Left renal cortex interstitium (tissue), 4 donors: Measurements from ENCODE around the gene XRN2. TPM values are rescaled to one million over a fixed set of nuclear protein-coding genes. Genes with fewer than 3 reads are reported as not detected.

Source experiments
- DNase-seq, 4 donors: peaks; one replicate each; pipeline ENCODE4 v3.0.0-alpha.2; 2013; ENCODE audit warnings: low read depth in 4 of 4, low spot score in 2 of 4, missing footprints in 1 of 4
- polyA plus RNA-seq, 4 donors: library from polyadenylated mRNA; unstranded; fragments of 120-200 nt; gene quantifications; one replicate each; pipeline ENCODE4 v1.2.1, GENCODE V29; 2013; ENCODE audit not compliant: insufficient read length in 4 of 4

XRN2 gene
- polyA plus RNA-seq, 4 donors = 91.0 to 105 (median 95.3) TPM

DNA sequence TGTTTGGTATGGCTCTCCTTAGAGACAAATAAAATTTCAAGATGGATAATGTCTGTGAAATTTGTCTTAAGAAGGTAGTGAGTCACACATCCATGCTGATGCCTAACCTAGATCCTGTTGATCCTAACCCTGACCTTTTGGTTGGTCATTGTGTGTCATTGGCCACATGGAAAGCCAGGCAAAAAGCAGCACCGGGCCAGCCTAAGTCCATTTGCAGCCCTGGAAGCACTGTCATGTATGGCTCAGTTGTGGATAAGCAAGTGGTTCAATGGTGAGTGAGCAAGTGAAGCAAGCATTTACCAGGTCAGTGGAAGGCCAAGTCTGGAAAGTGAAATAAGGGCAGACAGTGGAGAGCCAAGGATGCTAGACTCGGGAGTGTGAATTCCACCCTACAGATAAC is 12.1 kb upstream of the XRN2 start:
- DNase-seq = no peak

GRCh38 chr20:21294755-21295154 is 8.4 kb upstream of the XRN2 start:
- DNase-seq = no peak

DNA sequence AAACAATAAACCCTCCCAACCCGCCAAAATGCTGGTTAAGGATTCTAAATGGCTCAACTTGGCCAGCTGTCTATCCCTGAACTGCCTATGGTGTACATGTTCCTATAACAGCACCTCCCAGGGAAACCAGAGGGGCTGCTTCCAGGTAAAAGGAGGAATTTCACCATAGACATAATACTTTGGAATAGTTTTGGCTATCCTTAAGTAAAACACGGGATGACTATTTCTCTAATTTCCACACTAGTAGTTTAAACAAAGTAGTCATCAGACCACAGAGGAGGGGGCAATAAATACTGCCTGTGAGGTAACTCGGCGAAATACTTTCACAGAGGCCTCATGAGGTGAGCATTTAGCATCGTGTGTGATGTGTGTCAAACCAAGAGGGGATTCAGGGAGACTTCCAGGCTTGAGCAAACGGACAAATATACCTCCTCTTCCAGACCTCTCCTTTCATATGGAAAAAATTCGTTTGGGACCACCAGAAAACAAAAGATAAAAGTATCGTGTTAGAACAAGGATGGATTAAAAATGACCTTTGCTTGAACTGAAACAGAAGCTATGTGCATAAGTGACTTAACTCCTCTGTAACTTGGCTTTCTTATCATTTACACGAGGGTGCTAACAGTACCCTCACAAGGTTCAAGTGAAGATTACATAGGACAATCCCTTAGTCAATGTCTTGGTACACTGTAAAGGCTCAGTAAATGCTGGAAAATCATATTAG is 1.0 kb upstream of the XRN2 start:
- DNase-seq = peak in 2 of 4 donors; percentile 2 to 4

GRCh38 chr20:21302664-21303060 is 469 bp upstream of the XRN2 start:
- DNase-seq = peak in 2 of 4 donors; percentile 26 to 34

DNA sequence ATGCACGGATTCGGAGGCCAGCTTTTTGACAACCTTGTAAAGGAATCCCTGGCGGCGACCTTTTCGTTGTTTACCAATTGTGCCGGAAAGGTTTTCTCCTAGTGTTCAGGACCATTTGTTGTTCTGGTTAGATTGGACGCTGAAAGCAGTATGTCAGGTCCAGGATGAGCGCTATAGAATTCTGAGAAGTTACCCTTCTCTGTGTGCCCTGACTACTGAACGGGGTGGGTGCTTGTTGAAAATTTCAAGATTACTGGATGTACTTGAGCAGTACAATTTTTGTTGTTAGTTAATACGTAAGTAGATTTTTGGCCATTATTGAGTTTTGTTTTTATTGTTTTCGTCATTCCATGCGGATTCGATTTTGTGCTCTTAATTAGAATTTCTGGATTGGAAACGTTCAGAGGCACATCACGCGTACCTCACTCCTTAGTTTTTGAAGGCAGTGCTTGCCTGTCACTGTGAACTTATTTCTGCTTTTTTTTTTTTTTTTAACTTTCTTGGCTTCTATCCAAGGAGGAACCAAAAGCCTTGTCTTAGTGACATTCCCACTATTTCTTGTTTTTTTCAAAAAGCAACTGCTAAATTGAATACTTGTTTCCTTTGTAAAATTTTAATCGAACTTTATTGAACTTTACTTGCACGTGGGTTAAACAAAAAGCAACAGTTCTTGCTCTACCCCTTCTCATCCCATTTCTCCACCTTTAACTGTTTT is 898 bp downstream of the XRN2 start:
- DNase-seq = peak; percentile 15 to 82 (median 22)

- DNase-seq = no peak
These were observed 5.2 kb downstream of the XRN2 start for GRCh38 chr20:21308340-21308739.

GRCh38 chr20:21309678-21310467 is 6.7 kb downstream of the XRN2 start:
- no peak for DNase-seq

DNA sequence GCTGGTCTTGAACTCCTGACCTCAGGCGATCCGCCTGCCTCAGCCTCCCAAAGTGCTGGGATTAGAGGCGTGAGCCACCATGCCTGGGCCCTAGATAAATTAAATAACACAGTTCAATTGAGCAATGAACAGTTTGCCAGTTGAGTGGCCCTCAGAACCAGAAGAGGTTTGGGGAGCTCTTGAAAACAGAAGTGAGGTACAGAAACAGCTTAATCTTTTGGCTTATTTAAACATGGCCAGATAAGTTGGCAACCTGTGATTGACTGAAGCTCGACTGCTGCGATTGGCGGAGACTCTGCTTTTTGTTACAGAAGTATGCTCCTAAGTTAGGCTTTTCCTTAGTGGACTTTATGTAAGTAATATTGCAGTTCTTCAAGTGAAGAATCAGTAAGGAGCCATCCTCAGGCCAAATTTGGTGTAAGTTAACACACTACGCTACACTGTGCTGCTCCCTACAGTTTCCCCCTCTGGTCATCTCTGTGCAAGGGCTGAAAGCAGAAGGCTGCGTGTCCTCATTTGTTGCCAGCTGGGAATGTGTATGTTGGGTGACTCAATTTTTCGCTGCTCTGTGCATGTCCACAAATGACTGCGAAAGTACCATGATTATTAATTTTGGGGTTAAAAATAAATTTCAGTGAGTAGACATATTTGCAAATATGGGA is 9.8 kb downstream of the XRN2 start:
- DNase-seq = no peak

- DNase-seq = no peak
These were observed 12.0 kb downstream of the XRN2 start for GRCh38 chr20:21315138-21315537.

DNA sequence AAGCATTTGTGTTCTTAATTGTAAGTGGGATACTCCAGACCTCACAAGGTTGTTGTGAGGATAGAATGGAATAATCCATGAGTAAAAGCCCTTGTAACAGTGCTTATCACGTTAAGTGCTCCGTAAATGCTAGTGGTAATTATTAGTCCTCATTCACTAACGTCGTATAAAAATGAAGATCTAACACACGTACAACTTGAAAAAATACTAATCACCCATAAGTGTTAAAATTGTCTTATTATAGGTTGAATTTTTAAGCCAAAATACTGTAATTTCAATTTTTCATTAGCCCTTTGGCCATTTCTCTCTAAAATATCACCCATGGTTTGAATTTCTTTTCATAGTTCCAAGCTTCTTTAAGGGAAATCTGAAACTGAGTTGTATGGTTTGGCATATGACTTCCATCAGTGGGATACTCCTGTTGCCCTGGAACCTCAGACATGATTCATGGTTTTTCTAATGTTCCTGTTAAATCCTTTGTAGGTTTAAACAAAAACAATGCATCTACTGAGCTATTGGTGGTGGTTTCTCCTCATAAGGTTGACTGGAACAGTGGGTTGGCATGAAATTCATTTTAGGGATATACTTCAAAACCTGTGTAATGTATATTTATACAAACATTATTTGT is 19.1 kb downstream of the XRN2 start:
- no peak for DNase-seq

DNA sequence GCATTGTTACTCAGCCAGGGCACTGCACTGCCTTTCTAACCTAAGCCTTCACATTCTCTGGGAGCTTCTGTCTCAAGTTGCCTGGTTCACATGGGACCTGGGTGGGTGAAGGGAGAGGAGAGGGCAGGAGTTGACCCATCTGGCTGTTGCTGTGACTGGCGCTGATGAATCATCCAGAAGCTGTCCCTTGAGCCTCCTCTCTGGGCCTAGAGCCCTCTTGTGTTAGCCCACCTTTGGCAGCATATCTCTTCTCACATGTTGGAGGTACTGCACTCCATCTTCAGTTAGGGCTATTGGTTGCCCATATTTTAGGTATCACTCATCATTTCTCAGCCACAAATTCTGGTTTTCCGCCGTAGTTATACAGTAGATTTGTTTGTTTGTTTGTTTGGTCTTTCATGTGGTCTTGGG is 19.8 kb downstream of the XRN2 start:
- no peak for DNase-seq

DNA sequence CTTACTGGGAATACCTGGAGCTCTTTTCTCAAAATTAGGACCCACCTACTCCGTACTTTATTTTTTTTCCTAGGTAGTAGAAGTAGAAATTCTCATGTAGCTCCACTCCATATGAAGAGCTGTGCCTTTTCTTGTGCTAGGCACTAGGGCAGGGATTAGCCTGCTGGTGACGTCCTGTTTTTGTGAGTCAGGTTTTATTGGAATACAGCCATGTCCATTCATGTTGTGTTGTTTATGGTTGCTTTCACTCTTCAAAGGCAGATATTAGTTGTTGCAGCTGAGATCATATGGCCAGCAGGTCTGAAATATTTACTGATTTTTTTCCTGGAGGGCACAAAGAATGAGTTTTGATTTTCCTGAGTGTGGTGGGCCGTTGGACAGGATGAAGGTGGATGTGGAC is 20.5 kb downstream of the XRN2 start:
- no peak for DNase-seq

DNA sequence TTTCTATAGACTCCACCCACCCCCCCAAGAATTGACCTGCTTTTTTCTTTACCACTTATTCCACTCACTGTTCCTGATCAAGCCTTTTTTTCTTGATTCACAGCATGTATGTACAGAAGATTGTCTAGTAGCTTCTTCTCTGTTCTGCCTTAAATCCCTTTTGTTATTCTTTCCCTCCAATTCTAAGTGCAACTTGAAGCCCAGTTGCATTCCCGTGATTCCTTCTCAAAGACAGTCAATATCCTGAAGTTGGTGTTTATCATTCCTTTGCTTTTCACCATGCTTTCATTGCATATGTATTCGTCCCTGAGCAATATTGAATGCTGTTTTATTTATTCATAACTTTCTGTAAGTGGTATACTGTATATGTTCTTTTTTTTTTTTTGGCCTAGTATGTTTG is 21.0 kb downstream of the XRN2 start:
- no peak for DNase-seq

DNA sequence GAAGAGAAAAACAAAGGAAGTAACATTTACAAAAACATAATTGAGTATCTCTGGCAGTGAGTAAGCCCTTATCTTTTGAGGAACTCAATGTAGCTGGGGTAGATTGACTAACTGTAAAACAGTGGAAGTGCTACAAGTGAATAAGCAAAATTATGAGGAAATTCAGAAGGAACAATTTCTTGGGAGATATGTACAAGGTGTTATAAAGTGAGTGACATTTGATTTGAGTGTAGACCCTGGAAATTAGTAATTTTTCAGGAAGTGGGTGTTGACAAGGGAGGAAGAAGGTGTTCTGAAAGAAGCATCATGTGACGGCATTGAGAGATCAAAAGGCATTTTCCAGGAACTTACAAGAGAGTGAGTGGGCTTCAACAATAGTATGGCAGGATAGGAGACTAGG is 22.2 kb downstream of the XRN2 start:
- DNase-seq = no peak

- DNase-seq = no peak
These were observed 23.6 kb downstream of the XRN2 start for GRCh38 chr20:21326700-21327099.

DNA sequence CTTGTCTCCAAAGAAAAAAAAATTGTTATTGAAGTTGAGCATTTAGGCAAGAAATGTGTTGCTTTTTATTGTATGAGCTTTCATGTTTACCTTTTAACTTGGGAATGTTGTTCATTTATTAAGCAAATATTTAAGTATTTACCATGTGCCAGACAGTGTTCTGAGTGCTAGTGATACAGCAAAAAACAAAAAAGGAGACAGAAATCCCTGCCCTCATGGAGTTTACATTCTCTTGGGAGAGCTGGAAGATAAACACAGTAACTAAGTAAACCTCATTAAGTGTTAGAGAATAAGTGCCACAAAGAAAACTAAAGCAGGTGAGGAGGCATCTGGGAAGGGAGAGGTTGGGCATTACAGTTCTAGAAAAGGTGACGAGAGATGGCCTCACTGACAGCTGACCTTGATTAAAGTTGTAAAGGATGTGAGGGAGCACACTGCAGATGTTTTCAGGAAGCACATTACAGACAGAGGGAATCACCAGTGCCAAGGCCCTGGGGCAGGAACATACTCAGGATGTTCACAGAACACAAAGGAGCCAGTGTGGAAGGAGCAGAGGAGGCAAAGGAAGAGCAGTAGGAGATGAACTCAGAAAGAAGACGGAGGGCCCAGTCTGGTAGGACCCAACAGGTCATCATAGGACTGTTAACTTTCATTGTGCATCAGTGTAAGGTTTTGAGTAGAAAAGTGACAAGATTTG is 33.5 kb downstream of the XRN2 start:
- DNase-seq = no peak

DNA sequence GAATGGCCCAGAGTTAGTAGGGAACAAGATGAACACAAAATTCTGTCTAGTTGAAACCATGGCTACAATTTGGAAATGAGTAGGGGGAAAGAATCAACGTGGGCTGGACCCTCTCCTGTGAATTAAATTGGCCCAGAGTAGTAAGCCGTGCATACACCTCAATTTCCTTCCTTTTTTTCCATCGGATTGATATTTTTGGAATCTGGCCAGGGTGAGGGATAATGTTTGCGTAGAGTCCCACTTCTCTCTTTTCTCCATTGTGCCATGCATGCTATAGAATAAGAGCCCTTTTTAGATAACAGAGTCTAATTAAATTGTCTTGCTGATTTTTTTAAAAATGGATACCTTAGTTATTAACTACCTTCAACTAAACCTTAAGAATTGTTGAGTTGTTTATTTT is 35.2 kb downstream of the XRN2 start:
- no peak for DNase-seq

GRCh38 chr20:21339499-21339898 is 36.4 kb downstream of the XRN2 start:
- no peak for DNase-seq

DNA sequence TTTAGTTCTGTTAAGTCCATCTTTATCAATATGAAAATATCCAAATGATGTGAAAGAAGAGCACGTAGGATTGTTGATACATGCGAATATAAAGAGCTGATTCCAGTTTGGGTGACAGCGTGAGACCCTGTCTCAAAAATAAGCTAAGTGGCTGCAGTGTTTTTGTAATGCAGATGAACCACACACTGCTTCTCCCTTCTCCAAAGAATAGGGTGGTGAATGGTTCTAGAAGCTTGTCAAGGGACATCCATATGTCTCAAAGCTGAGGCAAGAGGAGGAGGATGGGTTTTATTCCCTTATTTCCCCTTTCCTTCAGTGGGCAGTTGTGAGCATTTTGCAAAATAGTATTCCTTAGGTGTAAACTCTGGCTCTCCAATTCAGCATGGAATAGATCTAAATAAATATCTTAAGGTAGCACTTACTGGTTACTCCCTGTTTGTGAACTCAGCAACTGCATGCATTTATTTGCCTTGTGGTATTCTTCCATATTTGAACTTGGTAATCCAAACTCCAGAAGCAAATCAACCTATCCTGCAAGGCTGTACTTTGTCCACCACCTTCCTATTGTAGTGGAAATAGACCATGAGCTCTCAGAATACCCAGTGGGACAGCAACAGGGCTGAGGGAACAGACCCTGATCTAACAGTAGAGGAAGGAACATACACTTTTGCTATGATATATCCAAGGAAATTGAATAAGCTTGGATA is 38.0 kb downstream of the XRN2 start:
- no peak for DNase-seq
